Rectal smooth muscle tissue (tissue), 1 donor: ENCODE data around the gene HOXC12.
A peak's percentile ranks its signal among the peaks of the same experiment; 100 is the strongest.

Experiments used
- H3K27ac ChIP-seq: one replicate; pipeline ENCODE4 v1.7.0; 2013; ENCODE audit warnings: low read depth, low read length, inconsistent platforms
- H3K27me3 ChIP-seq: one replicate; pipeline ENCODE4 v1.7.0; 2013; ENCODE audit warnings: low read length; ENCODE audit not compliant: control insufficient read depth, insufficient read depth
- H3K36me3 ChIP-seq: one replicate; pipeline ENCODE4 v1.7.0; 2013; ENCODE audit warnings: low read length; ENCODE audit not compliant: control insufficient read depth, insufficient read depth
- H3K4me1 ChIP-seq: one replicate; pipeline ENCODE4 v1.7.0; 2013; ENCODE audit warnings: low read length; ENCODE audit not compliant: control insufficient read depth, insufficient read depth
- H3K4me3 ChIP-seq: one replicate; pipeline ENCODE4 v1.7.0; 2013; ENCODE audit warnings: low read length
- H3K9ac ChIP-seq: one replicate; pipeline ENCODE4 v1.7.0; 2013; ENCODE audit warnings: low read length

The HOXC12 gene

GRCh38 chr12:53988541-53989226, 34.0 kb downstream of the HOXC12 start:
- no peaks in the 10 kb centered on the region for H3K36me3 ChIP-seq
- peaks cover 75% of the 10 kb centered on the region for H3K27me3 ChIP-seq
- no peak overlapping the region for H3K27ac ChIP-seq
- no peak overlapping the region for H3K9ac ChIP-seq
- H3K4me1 ChIP-seq: peaks cover 3% of the 10 kb centered on the region
- no peak overlapping the region for H3K4me3 ChIP-seq

- H3K9ac ChIP-seq: no peak overlapping the region
- no peak overlapping the region for H3K27ac ChIP-seq
- H3K27me3 ChIP-seq: peaks cover 75% of the 10 kb centered on the region
- no peaks in the 10 kb centered on the region for H3K36me3 ChIP-seq
- H3K4me1 ChIP-seq: peaks cover 3% of the 10 kb centered on the region
- H3K4me3 ChIP-seq: no peak overlapping the region
Measured at GRCh38 chr12:53989227-53990113, 34.8 kb downstream of the HOXC12 start.

- peaks cover 80% of the 10 kb centered on the region for H3K27me3 ChIP-seq
- no peak overlapping the region for H3K4me3 ChIP-seq
- H3K36me3 ChIP-seq: no peaks in the 10 kb centered on the region
- H3K27ac ChIP-seq: no peak overlapping the region
- H3K9ac ChIP-seq: no peak overlapping the region
- no peaks in the 10 kb centered on the region for H3K4me1 ChIP-seq
Measured at GRCh38 chr12:53990311-53991076, 35.8 kb downstream of the HOXC12 start.

- Histone ChIP-seq H3K27ac (no peak overlapping the region), H3K36me3 (no peaks in the 10 kb centered on the region), H3K9ac (no peak overlapping the region), H3K4me3 (no peak overlapping the region), H3K27me3 (peaks cover 78% of the 10 kb centered on the region), H3K4me1 (no peaks in the 10 kb centered on the region)
Measured at GRCh38 chr12:53991077-53991460, 36.4 kb downstream of the HOXC12 start.

GRCh38 chr12:53992377-53992889, 37.7 kb downstream of the HOXC12 start:
- no peak overlapping the region for H3K4me3 ChIP-seq
- H3K36me3 ChIP-seq: no peaks in the 10 kb centered on the region
- H3K27ac ChIP-seq: no peak overlapping the region
- no peaks in the 10 kb centered on the region for H3K4me1 ChIP-seq
- no peak overlapping the region for H3K9ac ChIP-seq
- peaks cover 82% of the 10 kb centered on the region for H3K27me3 ChIP-seq

- no peaks in the 10 kb centered on the region for H3K36me3 ChIP-seq
- H3K27me3 ChIP-seq: peaks cover 83% of the 10 kb centered on the region
- H3K9ac ChIP-seq: no peak overlapping the region
- H3K4me3 ChIP-seq: no peak overlapping the region
- no peak overlapping the region for H3K27ac ChIP-seq
- no peaks in the 10 kb centered on the region for H3K4me1 ChIP-seq
Measured at GRCh38 chr12:53993162-53994008, 38.7 kb downstream of the HOXC12 start.

- H3K9ac ChIP-seq: no peak overlapping the region
- H3K27me3 ChIP-seq: peaks cover 83% of the 10 kb centered on the region
- H3K4me1 ChIP-seq: no peaks in the 10 kb centered on the region
- H3K27ac ChIP-seq: no peak overlapping the region
- H3K4me3 ChIP-seq: no peak overlapping the region
- no peaks in the 10 kb centered on the region for H3K36me3 ChIP-seq
Measured at GRCh38 chr12:53994009-53994263, 39.2 kb downstream of the HOXC12 start.

GRCh38 chr12:53994264-53995001, 39.7 kb downstream of the HOXC12 start:
- Histone ChIP-seq H3K27me3 (peaks cover 81% of the 10 kb centered on the region), H3K27ac (no peak overlapping the region), H3K9ac (no peak overlapping the region), H3K4me3 (no peak overlapping the region), H3K4me1 (no peaks in the 10 kb centered on the region), H3K36me3 (no peaks in the 10 kb centered on the region)

GRCh38 chr12:53995002-53995377, 40.3 kb downstream of the HOXC12 start:
- H3K4me1 ChIP-seq: no peaks in the 10 kb centered on the region
- no peak overlapping the region for H3K27ac ChIP-seq
- peaks cover 81% of the 10 kb centered on the region for H3K27me3 ChIP-seq
- H3K9ac ChIP-seq: no peak overlapping the region
- no peaks in the 10 kb centered on the region for H3K36me3 ChIP-seq
- peak overlapping the region; percentile 60 for H3K4me3 ChIP-seq

- no peaks in the 10 kb centered on the region for H3K4me1 ChIP-seq
- no peaks in the 10 kb centered on the region for H3K36me3 ChIP-seq
- H3K27me3 ChIP-seq: peaks cover 83% of the 10 kb centered on the region
- no peak overlapping the region for H3K27ac ChIP-seq
- H3K4me3 ChIP-seq: peak overlapping the region; percentile 60
- H3K9ac ChIP-seq: no peak overlapping the region
Measured at GRCh38 chr12:53995378-53996239, 40.9 kb downstream of the HOXC12 start.
